CD4-positive, alpha-beta memory T cell (primary cell): ENCODE measurements around the gene RAMP1. TPM values are rescaled to one million over a fixed set of nuclear protein-coding genes. Genes with fewer than 3 reads are reported as not detected.

Source experiments
- CTCF ChIA-PET: fragments of 350-600 bp; sonication (Branson Sonifier 250); formaldehyde crosslinking; loops from one replicate; lab custom pipeline; 2021; ENCODE audit warnings: inconsistent platforms; ENCODE audit not compliant: partially characterized antibody; lab: Charles Lee
- POLR2A ChIA-PET: fragments of 350-600 bp; sonication (Branson Sonifier 250); formaldehyde crosslinking; loops from one replicate; lab custom pipeline; 2021; ENCODE audit not compliant: partially characterized antibody; lab: Charles Lee
- DNase-seq, 5 donors: peaks; one replicate each; pipeline versions ENCODE4 v3.0.0 to v3.0.0-alpha.2; 2020 to 2022; ENCODE audit warnings: mixed read lengths in 1 of 5
- H3K27ac ChIP-seq: one replicate; pipeline ENCODE4 v1.7.0; 2013; ENCODE audit warnings: low read depth, low read length
- H3K27me3 ChIP-seq: 2 replicates; pipeline ENCODE4 v1.7.0; 2013; ENCODE audit warnings: mild to moderate bottlenecking, low read length, moderate library complexity; ENCODE audit not compliant: insufficient read depth
- H3K36me3 ChIP-seq: 2 replicates; pipeline ENCODE4 v1.7.0; 2013; ENCODE audit warnings: mild to moderate bottlenecking, low read length, moderate library complexity; ENCODE audit not compliant: insufficient read depth
- H3K4me1 ChIP-seq: 2 replicates; pipeline ENCODE4 v1.7.0; 2013; ENCODE audit warnings: mild to moderate bottlenecking, low read length, moderate library complexity; ENCODE audit not compliant: insufficient read depth
- H3K4me3 ChIP-seq, 2 donors: one replicate each; pipeline ENCODE4 v1.7.0; 2013; ENCODE audit warnings: low read length in 2 of 2, mild to moderate bottlenecking in 1 of 2
- H3K9me3 ChIP-seq, 2 donors: one replicate each; pipeline ENCODE4 v1.7.0; 2013; ENCODE audit warnings: low read length in 2 of 2, control low read depth in 1 of 2; ENCODE audit not compliant: control insufficient read depth in 1 of 2
- H3K27ac Mint-ChIP-seq, 7 donors: one replicate each; pipeline ENCODE4 v1.8.0; 2020 to 2021; ENCODE audit warnings: mixed read lengths in 7 of 7, mild to moderate bottlenecking in 6 of 7, inconsistent platforms in 3 of 7, moderate library complexity in 3 of 7
- H3K27me3 Mint-ChIP-seq, 2 donors: one replicate each; pipeline ENCODE4 v1.8.0; 2020 to 2021; ENCODE audit warnings: mixed read lengths in 2 of 2
- H3K36me3 Mint-ChIP-seq, 2 donors: one replicate each; pipeline ENCODE4 v1.8.0; 2020 to 2021; ENCODE audit warnings: mixed read lengths in 2 of 2, inconsistent platforms in 1 of 2, mild to moderate bottlenecking in 1 of 2
- H3K4me1 Mint-ChIP-seq, 4 donors: one replicate each; pipeline ENCODE4 v1.8.0; 2020 to 2021; ENCODE audit warnings: mixed read lengths in 4 of 4, mild to moderate bottlenecking in 1 of 4
- H3K4me3 Mint-ChIP-seq, 8 donors: one replicate each; pipeline ENCODE4 v1.8.0; 2020 to 2021; ENCODE audit warnings: mixed read lengths in 8 of 8, mild to moderate bottlenecking in 7 of 8, moderate library complexity in 6 of 8, inconsistent platforms in 3 of 8
- H3K9me3 Mint-ChIP-seq, 8 donors: one replicate each; pipeline ENCODE4 v1.8.0; 2020 to 2021; ENCODE audit warnings: mixed read lengths in 8 of 8, mild to moderate bottlenecking in 5 of 8, inconsistent platforms in 3 of 8, moderate library complexity in 1 of 8
- intact Hi-C: fragments of 100-400 bp; cut with micrococcal nuclease; formaldehyde crosslinking; loops from one replicate; pipeline ENCODE4 v1.15.1; 2023
- polyA plus RNA-seq, 2 donors: library from polyadenylated mRNA; unstranded; fragments of 300-500 nt; fragmentation: Illumina TruSeq; gene quantifications; one replicate each; pipeline ENCODE4 v1.2.3, GENCODE V29; 2021
- total RNA-seq, 2 experiments: library from RNA; stranded (reverse); gene quantifications; one replicate each; pipeline ENCODE4 v1.2.3, GENCODE V29; 2021

Gene RAMP1
- total and polyA plus RNA-seq, 4 experiments from 2014 or later: 1.3 to 10.8 TPM; not detected in 2

- no peak overlapping the region for H3K27ac ChIP-seq
- Mint-ChIP-seq H3K27ac (peak overlapping the region in 2 of 7 donors; percentile 36 to 41), H3K4me3 (no peak overlapping the region), H3K9me3 (no peaks in the 10 kb centered on the region), H3K4me1 (peaks cover 6 to 17% (median 13%) of the 10 kb centered on the region in 4 donors), H3K27me3 (no peaks in the 10 kb centered on the region), H3K36me3 (no peaks in the 10 kb centered on the region)
- no peaks in the 10 kb centered on the region for H3K36me3 ChIP-seq
- no peak for DNase-seq
- CTCF ChIA-PET: no interaction called here
- POLR2A ChIA-PET: no interaction called here
- intact Hi-C loops: no loop called here
- no peaks in the 10 kb centered on the region for H3K27me3 ChIP-seq
- H3K4me3 ChIP-seq: no peak overlapping the region
- peaks cover 7% of the 10 kb centered on the region for H3K4me1 ChIP-seq
- H3K9me3 ChIP-seq: no peaks in the 10 kb centered on the region
These were observed 29.0 kb downstream of the RAMP1 start for GRCh38 chr2:237888389-237888788.

GRCh38 chr2:237889016-237889415 lies 29.6 kb downstream of the RAMP1 start:
- ChIA-PET CTCF (interaction anchor here (0.9 kb wide), 1 partner anchor 34 kb away, joined by 3 read pairs; no protein-coding TSS in a partner anchor), POLR2A (no interaction called here)
- Histone ChIP-seq H3K27me3 (no peaks in the 10 kb centered on the region), H3K9me3 (no peaks in the 10 kb centered on the region), H3K4me1 (peaks cover 7% of the 10 kb centered on the region), H3K27ac (no peak overlapping the region), H3K4me3 (no peak overlapping the region), H3K36me3 (no peaks in the 10 kb centered on the region)
- Mint-ChIP-seq H3K4me3 (no peak overlapping the region), H3K27me3 (no peaks in the 10 kb centered on the region), H3K36me3 (no peaks in the 10 kb centered on the region), H3K9me3 (no peaks in the 10 kb centered on the region), H3K4me1 (peaks cover 8 to 19% (median 14%) of the 10 kb centered on the region in 4 donors), H3K27ac (peak overlapping the region in 2 of 7 donors; percentile 15 to 19)
- DNase-seq: no peak
- intact Hi-C loops: no loop called here

GRCh38 chr2:237889811-237890210 lies 30.4 kb downstream of the RAMP1 start:
- H3K4me3 ChIP-seq: no peak overlapping the region
- H3K4me3 Mint-ChIP-seq: no peak overlapping the region
- H3K36me3 ChIP-seq: no peaks in the 10 kb centered on the region
- ChIA-PET CTCF (interaction anchor here (0.9 to 1.0 kb wide), 2 partner anchors 10 to 33 kb away, joined by 3 read pairs; no protein-coding TSS in a partner anchor), POLR2A (no interaction called here)
- H3K27ac Mint-ChIP-seq: no peak overlapping the region
- H3K27ac ChIP-seq: no peak overlapping the region
- no peaks in the 10 kb centered on the region for H3K9me3 Mint-ChIP-seq
- DNase-seq: no peak
- H3K9me3 ChIP-seq: no peaks in the 10 kb centered on the region
- H3K4me1 ChIP-seq: peaks cover 7% of the 10 kb centered on the region
- no peaks in the 10 kb centered on the region for H3K27me3 ChIP-seq
- H3K36me3 Mint-ChIP-seq: no peaks in the 10 kb centered on the region
- H3K27me3 Mint-ChIP-seq: no peaks in the 10 kb centered on the region
- intact Hi-C loops: no loop called here
- H3K4me1 Mint-ChIP-seq: peaks cover 8 to 19% (median 14%) of the 10 kb centered on the region in 4 donors

GRCh38 chr2:237892478-237892877 lies 33.1 kb downstream of the RAMP1 start:
- ChIA-PET POLR2A (no interaction called here), CTCF (no interaction called here)
- Mint-ChIP-seq H3K4me3 (peak overlapping the region in 1 of 8 donors; percentile 8), H3K4me1 (peaks cover 9 to 22% (median 17%) of the 10 kb centered on the region in 4 donors), H3K27me3 (no peaks in the 10 kb centered on the region), H3K9me3 (peaks cover 0 to 1% (median 0%) of the 10 kb centered on the region in 8 donors), H3K27ac (peak overlapping the region in 3 of 7 donors; percentile 35 to 73 (median 54)), H3K36me3 (no peaks in the 10 kb centered on the region)
- H3K27me3 ChIP-seq: no peaks in the 10 kb centered on the region
- H3K4me3 ChIP-seq: no peak overlapping the region
- H3K27ac ChIP-seq: no peak overlapping the region
- no peaks in the 10 kb centered on the region for H3K36me3 ChIP-seq
- H3K4me1 ChIP-seq: peaks cover 7% of the 10 kb centered on the region
- no peaks in the 10 kb centered on the region for H3K9me3 ChIP-seq
- DNase-seq: no peak
- intact Hi-C loops: no loop called here

- ChIA-PET POLR2A (no interaction called here), CTCF (no interaction called here)
- Mint-ChIP-seq H3K27ac (peak overlapping the region in 4 of 7 donors; percentile 13 to 87 (median 50)), H3K36me3 (no peaks in the 10 kb centered on the region), H3K4me1 (peaks cover 10 to 28% (median 21%) of the 10 kb centered on the region in 4 donors), H3K27me3 (no peaks in the 10 kb centered on the region), H3K4me3 (no peak overlapping the region), H3K9me3 (peaks cover 0 to 2% (median 0%) of the 10 kb centered on the region in 8 donors)
- no peaks in the 10 kb centered on the region for H3K9me3 ChIP-seq
- H3K27me3 ChIP-seq: no peaks in the 10 kb centered on the region
- no peaks in the 10 kb centered on the region for H3K36me3 ChIP-seq
- peaks cover 10% of the 10 kb centered on the region for H3K4me1 ChIP-seq
- intact Hi-C loops: no loop called here
- no peak overlapping the region for H3K4me3 ChIP-seq
- no peak for DNase-seq
- no peak overlapping the region for H3K27ac ChIP-seq
These were observed 33.7 kb downstream of the RAMP1 start for GRCh38 chr2:237892984-237893595.

- Mint-ChIP-seq H3K36me3 (no peaks in the 10 kb centered on the region), H3K9me3 (peaks cover 0 to 2% (median 0%) of the 10 kb centered on the region in 8 donors), H3K27ac (peak overlapping the region in 1 of 7 donors; percentile 9), H3K27me3 (no peaks in the 10 kb centered on the region), H3K4me3 (no peak overlapping the region), H3K4me1 (peaks cover 18 to 42% (median 35%) of the 10 kb centered on the region in 4 donors)
- Histone ChIP-seq H3K27me3 (no peaks in the 10 kb centered on the region), H3K4me3 (no peak overlapping the region), H3K9me3 (no peaks in the 10 kb centered on the region), H3K36me3 (no peaks in the 10 kb centered on the region), H3K4me1 (peaks cover 24% of the 10 kb centered on the region), H3K27ac (no peak overlapping the region)
- DNase-seq: no peak
- intact Hi-C loops: no loop called here
- ChIA-PET CTCF (no interaction called here), POLR2A (interaction anchor here (0.6 kb wide), 1 partner anchor 11 kb away, joined by 3 read pairs; no protein-coding TSS in a partner anchor)
These were observed 35.1 kb downstream of the RAMP1 start for GRCh38 chr2:237894396-237894979.

- H3K9me3 ChIP-seq: no peaks in the 10 kb centered on the region
- no peaks in the 10 kb centered on the region for H3K36me3 ChIP-seq
- H3K27me3 ChIP-seq: no peaks in the 10 kb centered on the region
- Mint-ChIP-seq H3K27me3 (no peaks in the 10 kb centered on the region), H3K9me3 (peaks cover 0 to 2% (median 0%) of the 10 kb centered on the region in 8 donors), H3K27ac (peak overlapping the region in 1 of 7 donors; percentile 9), H3K4me3 (no peak overlapping the region), H3K36me3 (no peaks in the 10 kb centered on the region), H3K4me1 (peaks cover 19 to 45% (median 37%) of the 10 kb centered on the region in 4 donors)
- CTCF ChIA-PET: no interaction called here
- DNase-seq: no peak
- H3K4me1 ChIP-seq: peaks cover 30% of the 10 kb centered on the region
- H3K4me3 ChIP-seq: no peak overlapping the region
- intact Hi-C loops: no loop called here
- POLR2A ChIA-PET: no interaction called here
- H3K27ac ChIP-seq: no peak overlapping the region
These were observed 35.6 kb downstream of the RAMP1 start for GRCh38 chr2:237894986-237895543.
